Mesendoderm (in vitro differentiated cells): ENCODE measurements around the gene OR5V1.
A peak's percentile ranks its signal among the peaks of the same experiment; 100 is the strongest.
"Not testable (repeated sequence)": the region's sequence is repeated elsewhere in the genome, so short reads cannot be mapped to it uniquely, and the experiment has no call there.

Experiments
- DNase-seq: peaks from one replicate; pipeline ENCODE4 v3.0.0; 2013
- H2AK5ac ChIP-seq: 2 replicates; pipeline ENCODE4 v1.6.1; 2013; ENCODE audit warnings: low read length, inconsistent platforms
- H2BK120ac ChIP-seq: 2 replicates; pipeline ENCODE4 v1.6.1; 2013; ENCODE audit warnings: low read depth, mild to moderate bottlenecking, low read length, moderate library complexity, mixed read lengths
- H2BK15ac ChIP-seq: replicated peaks from 2 replicates; pipeline ENCODE4 v1.6.1; 2013; ENCODE audit warnings: low read depth, mild to moderate bottlenecking, moderate library complexity
- H2BK5ac ChIP-seq: 2 replicates; pipeline ENCODE4 v1.6.1; 2013; ENCODE audit warnings: low read length, inconsistent platforms
- H3K18ac ChIP-seq: 2 replicates; pipeline ENCODE4 v1.6.1; 2013; ENCODE audit warnings: mild to moderate bottlenecking, low read length, mixed read lengths
- H3K23ac ChIP-seq: one replicate; pipeline ENCODE4 v1.6.1; 2013; ENCODE audit warnings: low read length
- H3K27ac ChIP-seq: 2 replicates; pipeline ENCODE4 v1.5.1; 2013; ENCODE audit warnings: low read depth, mild to moderate bottlenecking, inconsistent platforms, low read length, moderate library complexity
- H3K27me3 ChIP-seq: 2 replicates; pipeline ENCODE4 v1.6.1; 2013; ENCODE audit warnings: low read length, control low read depth, mild to moderate bottlenecking, inconsistent platforms; ENCODE audit not compliant: insufficient read depth, poor library complexity
- H3K36me3 ChIP-seq: 2 replicates; pipeline ENCODE4 v1.6.1; 2013; ENCODE audit warnings: low read length, inconsistent platforms; ENCODE audit not compliant: control insufficient read depth, insufficient read depth
- H3K4ac ChIP-seq: one replicate; pipeline ENCODE4 v1.6.1; 2013; ENCODE audit warnings: low read depth, mild to moderate bottlenecking, low read length, moderate library complexity
- H3K4me1 ChIP-seq: 2 replicates; pipeline ENCODE4 v1.6.1; 2013; ENCODE audit warnings: low read depth, low read length, inconsistent platforms; ENCODE audit not compliant: control insufficient read depth
- H3K4me2 ChIP-seq: 2 replicates; pipeline ENCODE4 v1.6.1; 2013; ENCODE audit warnings: low read length
- H3K4me3 ChIP-seq: 2 replicates; pipeline ENCODE4 v1.5.1; 2013; ENCODE audit warnings: mild to moderate bottlenecking, low read length
- H3K56ac ChIP-seq: one replicate; pipeline ENCODE4 v1.6.1; 2013; ENCODE audit warnings: low read length
- H3K79me1 ChIP-seq: 2 replicates; pipeline ENCODE4 v1.6.1; 2013; ENCODE audit warnings: low read length, inconsistent platforms
- H3K79me2 ChIP-seq: 2 replicates; pipeline ENCODE4 v1.6.1; 2013; ENCODE audit warnings: mild to moderate bottlenecking, low read length; ENCODE audit not compliant: control insufficient read depth, insufficient read depth
- H3K9ac ChIP-seq: 2 replicates; pipeline ENCODE4 v1.6.1; 2013; ENCODE audit warnings: low read length, inconsistent platforms
- H4K5ac ChIP-seq: one replicate; pipeline ENCODE4 v1.6.1; 2013; ENCODE audit warnings: low read length
- H4K8ac ChIP-seq: one replicate; pipeline ENCODE4 v1.6.1; 2013; ENCODE audit warnings: low read depth, mild to moderate bottlenecking, control low read depth, low read length, moderate library complexity
- whole genome bisulfite sequencing: extraction: QIAGEN DNeasy Blood & Tissue Kit; methylation state at CpG from one replicate; pipeline ENCODE4 v1.1.7; 2013; ENCODE audit warnings: low lambda C conversion rate, missing lambda C conversion rate; ENCODE audit not compliant: insufficient coverage; ENCODE audit errors: extremely low coverage; 5-methylcytosine and 5-hydroxymethylcytosine counted together

OR5V1 gene

GRCh38 chr6:29376003-29376402 is 7.3 kb upstream of the OR5V1 start:
- Histone ChIP-seq H3K56ac (no peak overlapping the region), H3K9ac (no peak overlapping the region), H3K18ac (no peak overlapping the region), H4K5ac (no peak overlapping the region), H2AK5ac (no peak overlapping the region), H2BK120ac (no peak overlapping the region), H3K4me1 (no peaks in the 10 kb centered on the region), H3K36me3 (no peaks in the 10 kb centered on the region), H3K27ac (no peak overlapping the region), H3K4me2 (no peak overlapping the region), H4K8ac (no peak overlapping the region), H3K79me2 (no peaks in the 10 kb centered on the region), H3K23ac (no peak overlapping the region), H3K4me3 (no peak overlapping the region), H3K27me3 (no peaks in the 10 kb centered on the region), H2BK15ac (no peak overlapping the region), H3K4ac (no peak overlapping the region), H3K79me1 (no peaks in the 10 kb centered on the region), H2BK5ac (no peak overlapping the region)
- DNase-seq, result peak; percentile 11

GRCh38 chr6:29375191-29375590 is 6.5 kb upstream of the OR5V1 start, which contains the start of gene OR12D3:
Gene OR12D3 (minus strand): TSS chr6:29375291. CDS start chr6:29375287, 4 bp downstream.
- Histone ChIP-seq H3K23ac (no peak within 1 kb of the TSS), H3K4me2 (no peak within 1 kb of the TSS), H3K4me1 (no peaks in the 10 kb centered on the region), H3K4me3 (no peak within 1 kb of the TSS), H3K27ac (no peak within 1 kb of the TSS), H2BK15ac (no peak within 1 kb of the TSS), H3K18ac (no peak within 1 kb of the TSS), H3K56ac (no peak within 1 kb of the TSS), H3K9ac (no peak within 1 kb of the TSS), H3K79me1 (no peaks in the 10 kb centered on the region), H2AK5ac (no peak within 1 kb of the TSS), H2BK120ac (no peak within 1 kb of the TSS), H4K8ac (no peak within 1 kb of the TSS), H3K4ac (no peak within 1 kb of the TSS), H4K5ac (no peak within 1 kb of the TSS), H3K79me2 (no peaks in the 10 kb centered on the region), H2BK5ac (no peak within 1 kb of the TSS), H3K36me3 (no peaks in the 10 kb centered on the region), H3K27me3 (no peaks in the 10 kb centered on the region)
- DNase-seq, result no peak
- no CpG with 5 or more reads among the region's 1 CpG for WGBS

- Histone ChIP-seq H4K5ac (no peak overlapping the region), H3K9ac (no peak overlapping the region), H3K23ac (no peak overlapping the region), H2BK5ac (no peak overlapping the region), H3K27me3 (no peaks in the 10 kb centered on the region), H2BK120ac (no peak overlapping the region), H2AK5ac (no peak overlapping the region), H3K79me1 (no peaks in the 10 kb centered on the region), H3K4me3 (no peak overlapping the region), H3K4me2 (no peak overlapping the region), H3K79me2 (no peaks in the 10 kb centered on the region), H3K18ac (no peak overlapping the region), H3K36me3 (no peaks in the 10 kb centered on the region), H3K56ac (no peak overlapping the region), H4K8ac (no peak overlapping the region), H2BK15ac (no peak overlapping the region), H3K27ac (no peak overlapping the region), H3K4ac (no peak overlapping the region), H3K4me1 (no peaks in the 10 kb centered on the region)
- WGBS, result no CpG with 5 or more reads among the region's 1 CpG
- peak; percentile 60 for DNase-seq
These were observed 13.1 kb downstream of the OR5V1 start for GRCh38 chr6:29355603-29356002.

GRCh38 chr6:29354980-29355379 is 13.7 kb downstream of the OR5V1 start:
- no peak overlapping the region for H3K4ac ChIP-seq
- no peak for DNase-seq
- no peak overlapping the region for H2BK15ac ChIP-seq
- no peaks in the 10 kb centered on the region for H3K27me3 ChIP-seq
- H2BK120ac ChIP-seq, result no peak overlapping the region
- no peaks in the 10 kb centered on the region for H3K36me3 ChIP-seq
- no peak overlapping the region for H4K8ac ChIP-seq
- H2BK5ac ChIP-seq, result no peak overlapping the region
- no peak overlapping the region for H3K4me3 ChIP-seq
- H4K5ac ChIP-seq, result no peak overlapping the region
- no peak overlapping the region for H3K23ac ChIP-seq
- H3K18ac ChIP-seq, result no peak overlapping the region
- no peaks in the 10 kb centered on the region for H3K4me1 ChIP-seq
- H3K27ac ChIP-seq, result no peak overlapping the region
- H3K79me1 ChIP-seq, result no peaks in the 10 kb centered on the region
- H3K9ac ChIP-seq, result no peak overlapping the region
- H3K56ac ChIP-seq, result no peak overlapping the region
- no peak overlapping the region for H2AK5ac ChIP-seq
- H3K4me2 ChIP-seq, result no peak overlapping the region
- no peaks in the 10 kb centered on the region for H3K79me2 ChIP-seq

- not testable (repeated sequence) for H3K27me3 ChIP-seq, H3K23ac ChIP-seq, H3K9ac ChIP-seq, H3K4me3 ChIP-seq, DNase-seq, H2BK120ac ChIP-seq, H2BK15ac ChIP-seq, H3K18ac ChIP-seq, H3K4me2 ChIP-seq, H2BK5ac ChIP-seq, H4K8ac ChIP-seq, H3K27ac ChIP-seq, H3K56ac ChIP-seq, H3K79me1 ChIP-seq, H3K4ac ChIP-seq, H2AK5ac ChIP-seq, H4K5ac ChIP-seq, H3K79me2 ChIP-seq, H3K4me1 ChIP-seq, H3K36me3 ChIP-seq
- WGBS, result no CpG with 5 or more reads among the region's 3 CpGs
These were observed 19.3 kb downstream of the OR5V1 start for GRCh38 chr6:29349348-29349747.

GRCh38 chr6:29345380-29345779 is 23.3 kb downstream of the OR5V1 start:
- H3K56ac ChIP-seq, result no peak overlapping the region
- H3K4me2 ChIP-seq, result no peak overlapping the region
- no peak overlapping the region for H2BK120ac ChIP-seq
- no peak overlapping the region for H3K4me3 ChIP-seq
- no peak overlapping the region for H3K27ac ChIP-seq
- H2BK5ac ChIP-seq, result no peak overlapping the region
- no peaks in the 10 kb centered on the region for H3K4me1 ChIP-seq
- no peak for DNase-seq
- H4K8ac ChIP-seq, result no peak overlapping the region
- no peaks in the 10 kb centered on the region for H3K79me2 ChIP-seq
- H3K79me1 ChIP-seq, result no peaks in the 10 kb centered on the region
- no peaks in the 10 kb centered on the region for H3K27me3 ChIP-seq
- H3K18ac ChIP-seq, result no peak overlapping the region
- H2BK15ac ChIP-seq, result no peak overlapping the region
- H3K4ac ChIP-seq, result no peak overlapping the region
- no peak overlapping the region for H2AK5ac ChIP-seq
- no peak overlapping the region for H3K23ac ChIP-seq
- H4K5ac ChIP-seq, result no peak overlapping the region
- WGBS, result no CpG with 5 or more reads among the region's 3 CpGs
- H3K9ac ChIP-seq, result no peak overlapping the region
- no peaks in the 10 kb centered on the region for H3K36me3 ChIP-seq
